Ovary (tissue), 9 donors: ENCODE results near the gene CACNA1H. TPM values are rescaled to one million over a fixed set of nuclear protein-coding genes. Genes with fewer than 3 reads are reported as not detected.
A peak's percentile ranks its signal among the peaks of the same experiment; 100 is the strongest.

ENCODE experiments used
- DNase-seq, 5 donors: peaks; one replicate each; pipeline ENCODE4 v3.0.0-alpha.2; 2019 to 2020
- H3K27ac ChIP-seq, 2 donors: fragments of 200-600 bp; one replicate each; pipeline versions ENCODE4 v1.5.1 to v1.8.0; 2019 to 2022
- H3K27me3 ChIP-seq: fragments of 200-600 bp; one replicate; pipeline ENCODE4 v1.8.0; 2022
- H3K36me3 ChIP-seq: fragments of 200-600 bp; sonication (generic); one replicate; pipeline ENCODE4 v1.5.1; 2019
- H3K4me1 ChIP-seq: one replicate; pipeline ENCODE4 v1.8.1; 2013; ENCODE audit warnings: mild to moderate bottlenecking, moderate library complexity; ENCODE audit not compliant: insufficient read depth
- H3K4me3 ChIP-seq: fragments of 200-600 bp; sonication (generic); one replicate; pipeline ENCODE4 v1.5.1; 2017
- H3K9me3 ChIP-seq, 2 donors: fragments of 200-600 bp in 1 of 2; sonication (generic) in 1 of 2; one replicate each; pipeline versions ENCODE4 v1.5.1 to v1.8.1; 2013 to 2019; ENCODE audit warnings: mild to moderate bottlenecking in 1 of 2, moderate library complexity in 1 of 2
- CTCF ChIP-seq, 3 donors: fragments of 450-650 bp in 2 of 3; fragments of 200-600 bp in 1 of 3; IDR thresholded peaks; one replicate each; pipeline versions ENCODE4 v1.5.1 to v1.8.0; 2016 to 2022; ENCODE audit warnings: antibody characterized with exemption in 3 of 3, mild to moderate bottlenecking in 1 of 3
- EP300 ChIP-seq: sonication (generic); formaldehyde crosslinking; IDR thresholded peaks from one replicate; pipeline ENCODE4 v1.6.1; 2017; ENCODE audit warnings: antibody characterized with exemption
- POLR2A ChIP-seq: fragments of 450-650 bp; IDR thresholded peaks from one replicate; pipeline ENCODE4 v1.6.1; 2017; ENCODE audit warnings: antibody characterized with exemption, mild to moderate bottlenecking, moderate library complexity
- WGBS, 3 donors: extraction: QIAGEN DNeasy Blood & Tissue Kit in 1 of 3; methylation state at CpG; one replicate each; pipeline versions ENCODE4 v1.1.5 to v1.1.7; 2013 to 2017; 5-methylcytosine and 5-hydroxymethylcytosine counted together
- intact Hi-C, 4 donors: fragments of 100-400 bp; cut with DNase I; formaldehyde crosslinking; loops; one replicate each; pipeline versions ENCODE4 v1.11.0 to v1.15.1; 2022 to 2023
- polyA plus RNA-seq, 2 donors: library from polyadenylated mRNA; stranded (reverse); fragments of 200-250 nt in 1 of 2; fragments of 350-450 nt in 1 of 2; fragmentation: Illumina TruSeq in 1 of 2; extraction: RNeasy Lipid Tissue Mini Kit (QIAGEN cat#74804) in 1 of 2; gene quantifications; one replicate each; pipeline ENCODE4 v1.2.3, GENCODE V29; 2013 to 2014
- total RNA-seq, 7 donors: library from RNA; depleted of rRNA in 2 of 7; stranded (reverse); fragments of >200 nt in 2 of 7; fragmentation: NEBNext Ultra II Directional in 3 of 7; extraction: Animal tissue kit (Norgen Biotek cat#: 25700) in 3 of 7; gene quantifications; one replicate each; pipeline versions ENCODE4 v1.1.0 to v1.2.4, GENCODE V29; 2016 to 2023
- donor health status: DM: no; HTN: no; CAD: no; lungs with moderate emphysema.
- donor health status: DM: no; HTN: no; CAD: no.
- donor health status: Bipolar disorder and iron deficiency.
- donor health status: DM: yes; HTN: yes; CAD: no.
- donor health status: DM: no; HTN: no; CAD: no.
- donor health status: DM: yes; HTN: yes; CAD: no.

Gene CACNA1H
- total and polyA plus RNA-seq, 9 donors, result 7.3 to 217 (median 106) TPM

GRCh38 chr16:1151424-1152122 lies 1.3 kb upstream of the CACNA1H start:
- Histone ChIP-seq H3K27ac (peak overlapping the region; percentile 66 to 92), H3K36me3 (no peaks in the 10 kb centered on the region), H3K9me3 (no peaks in the 10 kb centered on the region), H3K27me3 (no peaks in the 10 kb centered on the region), H3K4me1 (peaks cover 25% of the 10 kb centered on the region), H3K4me3 (no peak overlapping the region)
- DNase-seq, result peak in 3 of 5 donors; percentile 65
- intact Hi-C loops, result no loop called here
- 66 to 77% (median 67%) methylated on average over 18 of the region's 18 CpGs for WGBS, 3 donors
- TF ChIP-seq POLR2A (no peak), EP300 (no peak), CTCF (IDR thresholded peaks at IDR 0.05) (no peak)

GRCh38 chr16:1152123-1152638 lies 725 bp upstream of the CACNA1H start:
- peak overlapping the region; percentile 66 to 92 for H3K27ac ChIP-seq
- intact Hi-C loops, result no loop called here
- no peaks in the 10 kb centered on the region for H3K27me3 ChIP-seq
- no peaks in the 10 kb centered on the region for H3K36me3 ChIP-seq
- DNase-seq, result peak; percentile 70 to 83 (median 77)
- H3K9me3 ChIP-seq, result no peaks in the 10 kb centered on the region
- TF ChIP-seq POLR2A (peak; percentile 19), CTCF (IDR thresholded peaks at IDR 0.05) (no peak), EP300 (no peak)
- H3K4me1 ChIP-seq, result peaks cover 31% of the 10 kb centered on the region
- H3K4me3 ChIP-seq, result peak overlapping the region; percentile 53
- 0 to 33% (median 5%) methylated on average over 3 to 40 of the region's 40 CpGs for WGBS, 3 donors

GRCh38 chr16:1153480-1154160 lies 714 bp downstream of the CACNA1H start:
- peak overlapping the region; percentile 87 to 89 for H3K27ac ChIP-seq
- peaks cover 45% of the 10 kb centered on the region for H3K4me1 ChIP-seq
- peak overlapping the region; percentile 52 for H3K4me3 ChIP-seq
- no peaks in the 10 kb centered on the region for H3K36me3 ChIP-seq
- peak in 3 of 5 donors; percentile 54 to 65 (median 59) for DNase-seq
- intact Hi-C loops, result no loop called here
- no peaks in the 10 kb centered on the region for H3K27me3 ChIP-seq
- H3K9me3 ChIP-seq, result no peaks in the 10 kb centered on the region
- WGBS, 3 donors, result 1 to 2% (median 2%) methylated on average over 15 to 94 of the region's 94 CpGs
- no peak for TF ChIP-seq POLR2A

- peak overlapping the region; percentile 52 for H3K4me3 ChIP-seq
- H3K27ac ChIP-seq, result peak overlapping the region; percentile 87 to 89
- H3K27me3 ChIP-seq, result no peaks in the 10 kb centered on the region
- peak; percentile 73 to 85 (median 77) for DNase-seq
- peaks cover 53% of the 10 kb centered on the region for H3K4me1 ChIP-seq
- WGBS, 3 donors, result 1 to 5% (median 3%) methylated on average over 25 to 31 of the region's 31 CpGs
- TF ChIP-seq EP300 (no peak), POLR2A (peak; percentile 29)
- no peaks in the 10 kb centered on the region for H3K9me3 ChIP-seq
- intact Hi-C loops, result no loop called here
- no peaks in the 10 kb centered on the region for H3K36me3 ChIP-seq
Observed at GRCh38 chr16:1154291-1154886, 1.5 kb downstream of the CACNA1H start.

- Histone ChIP-seq H3K27me3 (no peaks in the 10 kb centered on the region), H3K27ac (peak overlapping the region; percentile 87 to 89), H3K36me3 (no peaks in the 10 kb centered on the region), H3K9me3 (no peaks in the 10 kb centered on the region), H3K4me3 (peak overlapping the region; percentile 52), H3K4me1 (peaks cover 54% of the 10 kb centered on the region)
- intact Hi-C loops, result no loop called here
- TF ChIP-seq EP300 (no peak), CTCF (IDR thresholded peaks at IDR 0.05) (no peak), POLR2A (no peak)
- WGBS, 3 donors, result 7 to 24% (median 10%) methylated on average over 21 to 23 of the region's 23 CpGs
- no peak for DNase-seq
Observed at GRCh38 chr16:1154887-1155331, 2.0 kb downstream of the CACNA1H start.
